IgD-negative memory B cell (primary cell): ENCODE data around the gene MMP13. TPM values are rescaled to one million over a fixed set of nuclear protein-coding genes. Genes with fewer than 3 reads are reported as not detected.
"Not testable (repeated sequence)": the region's sequence is repeated elsewhere in the genome, so short reads cannot be mapped to it uniquely, and the experiment has no call there.

Source experiments
- H3K27ac Mint-ChIP-seq, 3 donors: one replicate each; pipeline ENCODE4 v1.8.0; 2020 to 2022; ENCODE audit warnings: mild to moderate bottlenecking in 3 of 3, mixed read lengths in 3 of 3, moderate library complexity in 1 of 3
- H3K27me3 Mint-ChIP-seq: one replicate; pipeline ENCODE4 v1.8.0; 2021; ENCODE audit warnings: mixed read lengths
- H3K36me3 Mint-ChIP-seq: one replicate; pipeline ENCODE4 v1.8.0; 2020; ENCODE audit warnings: mild to moderate bottlenecking, mixed read lengths
- H3K4me1 Mint-ChIP-seq, 3 donors: one replicate each; pipeline ENCODE4 v1.8.0; 2020 to 2022; ENCODE audit warnings: mixed read lengths in 3 of 3, mild to moderate bottlenecking in 1 of 3
- H3K4me3 Mint-ChIP-seq, 4 donors: one replicate each; pipeline ENCODE4 v1.8.0; 2020 to 2022; ENCODE audit warnings: mild to moderate bottlenecking in 4 of 4, mixed read lengths in 4 of 4, moderate library complexity in 3 of 4
- H3K9me3 Mint-ChIP-seq, 3 donors: one replicate each; pipeline ENCODE4 v1.8.0; 2020 to 2021; ENCODE audit warnings: mixed read lengths in 3 of 3, mild to moderate bottlenecking in 1 of 3
- polyA plus RNA-seq: library from polyadenylated mRNA; unstranded; fragments of 300-500 nt; fragmentation: Illumina TruSeq; gene quantifications from one replicate; pipeline ENCODE4 v1.2.3, GENCODE V29; 2021

MMP13 gene
- not detected for polyA plus RNA-seq

- Mint-ChIP-seq H3K27ac (no peak within 1 kb of the TSS), H3K9me3 (peaks cover 0 to 2% (median 0%) of the 10 kb centered on the region in 3 donors), H3K4me3 (no peak within 1 kb of the TSS), H3K4me1 (no peaks in the 10 kb centered on the region), H3K27me3 (no peaks in the 10 kb centered on the region), H3K36me3 (no peaks in the 10 kb centered on the region)
These were observed at the start of gene MMP13 for GRCh38 chr11:102955624-102956023. Gene MMP13 (minus strand): TSS chr11:102955732. CDS start chr11:102955705, 27 bp downstream.

DNA sequence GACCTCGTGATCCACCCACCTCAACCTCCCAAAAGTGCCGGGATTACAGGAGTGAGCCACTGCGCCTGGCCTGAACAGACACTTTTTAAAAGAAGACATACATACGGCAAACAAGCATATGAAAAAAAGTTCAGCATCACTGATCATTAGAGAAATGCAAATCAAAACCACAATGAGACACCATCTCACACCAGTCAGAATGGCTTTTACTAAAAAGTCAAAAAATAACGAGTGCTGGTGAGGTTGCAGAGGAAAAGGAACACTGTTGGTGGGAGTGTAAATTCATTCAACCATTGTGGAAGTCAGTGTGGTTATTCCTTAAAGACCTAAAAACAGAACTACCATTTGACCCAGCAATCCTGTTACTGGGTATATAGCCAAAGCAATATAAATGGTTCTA lies 48.7 kb upstream of the MMP13 start:
- not testable (repeated sequence) for H3K36me3 Mint-ChIP-seq, H3K27ac Mint-ChIP-seq, H3K27me3 Mint-ChIP-seq, H3K4me1 Mint-ChIP-seq, H3K9me3 Mint-ChIP-seq, H3K4me3 Mint-ChIP-seq

- H3K4me3 Mint-ChIP-seq, result no peak overlapping the region
- no peak overlapping the region for H3K27ac Mint-ChIP-seq
- no peaks in the 10 kb centered on the region for H3K9me3 Mint-ChIP-seq
- no peaks in the 10 kb centered on the region for H3K36me3 Mint-ChIP-seq
- H3K4me1 Mint-ChIP-seq, result no peaks in the 10 kb centered on the region
- H3K27me3 Mint-ChIP-seq, result peaks cover 1% of the 10 kb centered on the region
These were observed 38.6 kb upstream of the MMP13 start for GRCh38 chr11:102994105-102994504.

- no peak overlapping the region for H3K27ac Mint-ChIP-seq
- H3K4me3 Mint-ChIP-seq, result no peak overlapping the region
- no peaks in the 10 kb centered on the region for H3K4me1 Mint-ChIP-seq
- no peaks in the 10 kb centered on the region for H3K9me3 Mint-ChIP-seq
- no peaks in the 10 kb centered on the region for H3K36me3 Mint-ChIP-seq
- peaks cover 4% of the 10 kb centered on the region for H3K27me3 Mint-ChIP-seq
These were observed 36.2 kb upstream of the MMP13 start for GRCh38 chr11:102991776-102992175.

GRCh38 chr11:102990145-102990544 lies 34.6 kb upstream of the MMP13 start:
- H3K4me1 Mint-ChIP-seq, result no peaks in the 10 kb centered on the region
- no peaks in the 10 kb centered on the region for H3K36me3 Mint-ChIP-seq
- H3K27me3 Mint-ChIP-seq, result peaks cover 4% of the 10 kb centered on the region
- no peak overlapping the region for H3K4me3 Mint-ChIP-seq
- H3K9me3 Mint-ChIP-seq, result no peaks in the 10 kb centered on the region
- H3K27ac Mint-ChIP-seq, result no peak overlapping the region

DNA sequence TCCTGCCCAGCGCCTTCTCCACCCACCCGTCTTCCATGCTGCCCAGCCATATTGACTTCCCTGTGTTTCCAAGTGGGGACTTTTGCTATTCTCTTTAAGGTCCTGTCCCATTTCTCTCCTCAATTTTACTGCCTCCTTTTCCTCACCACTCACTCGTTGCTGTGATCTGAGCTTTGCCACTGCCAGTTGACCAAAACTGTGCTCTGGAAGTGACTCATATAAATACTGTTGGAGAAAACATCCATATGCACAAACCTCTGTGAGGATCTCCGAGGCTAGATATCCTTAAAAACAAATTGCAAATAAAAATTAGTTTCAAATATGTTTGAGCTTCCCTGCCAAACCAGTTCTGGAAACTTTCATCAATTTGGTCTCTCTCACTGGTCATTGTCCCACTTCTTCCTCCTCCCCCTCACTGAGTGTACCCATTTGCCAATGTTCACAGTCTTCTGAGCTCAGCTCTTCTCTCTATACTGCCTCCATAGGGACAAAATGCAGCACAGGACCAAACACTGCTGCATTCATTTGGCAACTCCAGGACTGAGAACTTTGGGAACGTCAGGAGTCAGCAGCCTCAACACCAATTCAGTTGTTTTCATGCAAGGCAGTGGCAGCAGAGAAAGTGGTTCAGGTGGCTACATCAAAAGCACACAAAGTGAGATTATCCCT lies 34.0 kb upstream of the MMP13 start:
- Mint-ChIP-seq H3K9me3 (no peaks in the 10 kb centered on the region), H3K27me3 (peaks cover 4% of the 10 kb centered on the region), H3K36me3 (no peaks in the 10 kb centered on the region), H3K4me3 (no peak overlapping the region), H3K27ac (no peak overlapping the region), H3K4me1 (no peaks in the 10 kb centered on the region)

GRCh38 chr11:102986815-102987214 lies 31.3 kb upstream of the MMP13 start:
- H3K4me1 Mint-ChIP-seq, result no peaks in the 10 kb centered on the region
- no peak overlapping the region for H3K4me3 Mint-ChIP-seq
- H3K27me3 Mint-ChIP-seq, result peaks cover 4% of the 10 kb centered on the region
- H3K36me3 Mint-ChIP-seq, result no peaks in the 10 kb centered on the region
- no peak overlapping the region for H3K27ac Mint-ChIP-seq
- no peaks in the 10 kb centered on the region for H3K9me3 Mint-ChIP-seq

- H3K4me3 Mint-ChIP-seq, result no peak overlapping the region
- no peaks in the 10 kb centered on the region for H3K9me3 Mint-ChIP-seq
- peaks cover 4% of the 10 kb centered on the region for H3K27me3 Mint-ChIP-seq
- H3K36me3 Mint-ChIP-seq, result no peaks in the 10 kb centered on the region
- no peaks in the 10 kb centered on the region for H3K4me1 Mint-ChIP-seq
- no peak overlapping the region for H3K27ac Mint-ChIP-seq
These were observed 30.3 kb upstream of the MMP13 start for GRCh38 chr11:102985850-102986249.

- Mint-ChIP-seq H3K27ac (no peak overlapping the region), H3K4me3 (no peak overlapping the region), H3K4me1 (no peaks in the 10 kb centered on the region), H3K9me3 (peaks cover 0 to 4% (median 4%) of the 10 kb centered on the region in 3 donors), H3K36me3 (peaks cover 3% of the 10 kb centered on the region), H3K27me3 (peaks cover 2% of the 10 kb centered on the region)
These were observed 28.0 kb upstream of the MMP13 start for GRCh38 chr11:102983486-102983885.

GRCh38 chr11:102981324-102981910 lies 25.9 kb upstream of the MMP13 start:
- Mint-ChIP-seq H3K4me3 (no peak overlapping the region), H3K27ac (peak overlapping the region in 1 of 3 donors; percentile 18), H3K9me3 (peaks cover 0 to 4% (median 4%) of the 10 kb centered on the region in 3 donors), H3K27me3 (peaks cover 4% of the 10 kb centered on the region), H3K36me3 (peaks cover 3% of the 10 kb centered on the region), H3K4me1 (no peaks in the 10 kb centered on the region)

DNA sequence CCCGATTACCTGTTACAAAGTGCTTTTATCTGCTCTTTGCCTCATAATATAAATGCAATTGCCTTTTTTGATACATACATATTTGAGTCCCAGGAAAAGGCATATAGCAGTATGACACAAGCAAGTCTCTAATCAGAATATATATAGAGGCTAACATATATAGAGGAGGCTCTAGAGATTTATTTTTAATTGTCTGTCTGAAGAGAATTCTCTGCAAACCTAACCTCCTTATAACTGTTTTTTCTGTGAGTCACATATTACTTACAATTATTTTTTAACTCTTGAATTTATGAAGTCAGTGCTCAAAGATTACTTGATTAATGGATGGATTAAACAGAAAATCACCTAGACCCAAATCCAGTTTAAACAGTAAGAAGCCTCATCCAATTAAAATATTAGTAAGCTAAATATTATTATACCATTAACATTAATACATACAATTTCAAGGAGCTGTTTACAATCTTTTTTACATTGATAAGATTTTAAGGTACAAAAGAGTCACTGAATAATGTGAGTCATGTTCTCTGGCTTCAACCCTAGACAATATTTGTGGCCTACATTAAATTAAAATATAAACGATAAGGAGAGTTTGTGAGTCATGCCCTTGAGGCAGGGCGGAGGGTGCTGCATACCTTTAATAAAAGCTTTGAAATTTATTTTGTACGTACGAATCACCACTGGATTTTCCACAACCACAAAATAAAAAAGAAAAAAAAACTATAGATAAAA lies 19.2 kb upstream of the MMP13 start:
- H3K36me3 Mint-ChIP-seq, result peaks cover under 1% of the 10 kb centered on the region
- H3K27ac Mint-ChIP-seq, result no peak overlapping the region
- peaks cover 4% of the 10 kb centered on the region for H3K27me3 Mint-ChIP-seq
- no peaks in the 10 kb centered on the region for H3K4me1 Mint-ChIP-seq
- H3K9me3 Mint-ChIP-seq, result peaks cover 0 to 4% (median under 1%) of the 10 kb centered on the region in 3 donors
- no peak overlapping the region for H3K4me3 Mint-ChIP-seq

- H3K9me3 Mint-ChIP-seq, H3K27ac Mint-ChIP-seq: not testable (repeated sequence)
These were observed 18.2 kb upstream of the MMP13 start for GRCh38 chr11:102973698-102974097.

GRCh38 chr11:102972853-102973252 lies 17.3 kb upstream of the MMP13 start:
- no peaks in the 10 kb centered on the region for H3K4me1 Mint-ChIP-seq
- H3K4me3 Mint-ChIP-seq, result no peak overlapping the region
- H3K27me3 Mint-ChIP-seq, result peaks cover 1% of the 10 kb centered on the region
- H3K9me3 Mint-ChIP-seq, result peaks cover 0 to 3% (median 1%) of the 10 kb centered on the region in 3 donors
- no peak overlapping the region for H3K27ac Mint-ChIP-seq
- H3K36me3 Mint-ChIP-seq, result no peaks in the 10 kb centered on the region

More at GRCh38 chr11:102973698-102974097, 18.2 kb upstream of the MMP13 start:
- not testable (repeated sequence) for H3K4me3 Mint-ChIP-seq, H3K4me1 Mint-ChIP-seq, H3K36me3 Mint-ChIP-seq, H3K27me3 Mint-ChIP-seq

DNA sequence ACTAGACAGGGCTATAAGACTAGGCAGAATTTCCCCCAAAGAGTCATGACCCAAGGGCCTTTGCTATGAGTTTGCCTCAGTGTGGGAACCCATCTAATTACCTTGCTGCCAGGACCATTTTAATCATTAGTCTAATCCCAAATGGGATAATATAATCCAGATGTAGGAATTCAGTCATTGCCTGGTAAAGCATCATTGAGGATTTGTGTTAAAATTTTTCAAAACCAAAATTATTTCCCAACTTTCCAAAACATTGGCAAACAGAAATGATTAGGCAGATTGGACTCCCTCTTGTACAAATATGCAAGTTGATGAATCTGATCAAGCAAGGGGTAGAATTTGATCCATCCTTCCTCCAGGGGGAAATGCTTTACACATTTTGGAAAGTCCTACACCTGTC lies 16.2 kb upstream of the MMP13 start:
- Mint-ChIP-seq H3K9me3 (peaks cover 0 to 3% (median 1%) of the 10 kb centered on the region in 3 donors), H3K4me3 (no peak overlapping the region), H3K27me3 (peaks cover 1% of the 10 kb centered on the region), H3K27ac (no peak overlapping the region), H3K36me3 (no peaks in the 10 kb centered on the region), H3K4me1 (no peaks in the 10 kb centered on the region)

DNA sequence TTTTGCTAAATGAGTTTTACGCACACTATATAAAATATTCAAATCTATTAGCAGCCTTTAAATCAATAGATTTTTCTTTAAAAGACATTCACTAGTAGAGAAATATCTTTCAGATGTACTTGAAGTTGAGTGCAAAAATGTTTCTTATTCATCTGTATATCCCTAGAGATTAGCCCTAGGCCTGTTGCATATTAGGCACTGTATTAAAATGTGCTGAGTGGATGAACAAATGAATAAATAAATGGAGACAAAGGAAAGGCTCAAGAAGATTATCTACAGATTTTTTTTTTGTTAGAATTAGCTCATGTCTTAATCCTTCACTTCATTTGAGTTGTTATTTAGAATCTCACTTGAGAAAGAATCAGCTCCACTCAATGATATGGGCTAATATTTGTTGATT lies 12.0 kb upstream of the MMP13 start:
- H3K27ac Mint-ChIP-seq, result no peak overlapping the region
- no peak overlapping the region for H3K4me3 Mint-ChIP-seq
- H3K27me3 Mint-ChIP-seq, result peaks cover 5% of the 10 kb centered on the region
- no peaks in the 10 kb centered on the region for H3K36me3 Mint-ChIP-seq
- no peaks in the 10 kb centered on the region for H3K4me1 Mint-ChIP-seq
- peaks cover 0 to 3% (median 1%) of the 10 kb centered on the region in 3 donors for H3K9me3 Mint-ChIP-seq
